Endothelial cell of umbilical vein (primary cell): ENCODE data around the gene SMCHD1. TPM values are rescaled to one million over a fixed set of nuclear protein-coding genes. Genes with fewer than 3 reads are reported as not detected.

Experiments used
- BruUV-seq: library from RNA; stranded (reverse); fragments of 400-500 nt; replicated peaks from 2 replicates; lab custom pipeline; 2021; lab: Mats Ljungman, UMichigan
- CTCF ChIA-PET: fragments of 300-600, 350-600 bp; sonication (Branson Sonifier 250); formaldehyde crosslinking; loops from one replicate; lab custom pipeline; 2021; ENCODE audit warnings: antibody characterized with exemption, inconsistent platforms; lab: Charles Lee
- POLR2A ChIA-PET: fragments of 300-600, 350-600 bp; sonication (Branson Sonifier 250); formaldehyde crosslinking; loops from one replicate; lab custom pipeline; 2021; ENCODE audit warnings: antibody characterized with exemption, inconsistent platforms; lab: Charles Lee
- DNase-seq: peaks from one replicate; pipeline ENCODE4 v3.0.0-alpha.2; 2011; ENCODE audit warnings: low read depth, low spot score
- FAIRE-seq: peaks from 2 replicates; lab custom pipeline; 2011; peaks lifted over from hg19 to GRCh38; lab: Jason Lieb, UNC
- H2AFZ ChIP-seq: 2 replicates; pipeline ENCODE4 v1.6.0; 2012; ENCODE audit warnings: low read depth, low read length, control low read depth, inconsistent platforms
- H3K27ac ChIP-seq: 2 replicates; pipeline ENCODE4 v1.5.1; 2011; ENCODE audit warnings: low read depth, mild to moderate bottlenecking, control low read depth, low read length, moderate library complexity; ENCODE audit not compliant: insufficient read depth
- H3K27me3 ChIP-seq, 2 experiments: 2 replicates each; pipeline versions ENCODE4 v1.6.0 to v1.6.1; 2011; ENCODE audit warnings: low read length in 2 of 2, mixed read lengths in 1 of 2; ENCODE audit not compliant: control insufficient read depth in 2 of 2, insufficient read depth in 2 of 2
- H3K36me3 ChIP-seq, 2 experiments: 2 replicates in 1 of 2; 3 replicates in 1 of 2; pipeline ENCODE4 v1.5.1; 2011; ENCODE audit warnings: low read length in 2 of 2, mild to moderate bottlenecking in 1 of 2, moderate library complexity in 1 of 2; ENCODE audit not compliant: control insufficient read depth in 2 of 2, insufficient read depth in 2 of 2; ENCODE audit errors: extremely low read depth in 1 of 2
- H3K4me1 ChIP-seq: 3 replicates; pipeline ENCODE4 v1.5.1; 2011; ENCODE audit warnings: mild to moderate bottlenecking, low read length; ENCODE audit not compliant: control insufficient read depth, insufficient read depth; ENCODE audit errors: extremely low read depth
- H3K4me2 ChIP-seq: 2 replicates; pipeline ENCODE4 v1.6.1; 2011; ENCODE audit warnings: low read length, control low read depth, mixed read lengths; ENCODE audit not compliant: insufficient read depth
- H3K4me3 ChIP-seq, 3 experiments: fragments of 200-600 bp in 1 of 3; sonication (generic), shearing (Covaris generic) in 1 of 3; replicated peaks in 1 of 3; 2 replicates each; pipeline ENCODE4 v1.5.1; 2011 to 2016; ENCODE audit warnings: control low read depth in 3 of 3, low read length in 3 of 3, mild to moderate bottlenecking in 2 of 3, inconsistent platforms in 1 of 3, low read depth in 1 of 3, moderate library complexity in 1 of 3; ENCODE audit not compliant: insufficient read depth in 1 of 3
- H3K79me2 ChIP-seq: 2 replicates; pipeline ENCODE4 v1.6.0; 2012; ENCODE audit warnings: low read length, inconsistent platforms; ENCODE audit not compliant: control insufficient read depth, insufficient read depth
- H3K9ac ChIP-seq: replicated peaks from 2 replicates; pipeline ENCODE3; 2011; ENCODE audit warnings: low read length, control low read depth; ENCODE audit not compliant: insufficient read depth; ENCODE audit errors: extremely low read depth
- H3K9me1 ChIP-seq: replicated peaks from 3 replicates; pipeline ENCODE4 v1.6.0; 2011; ENCODE audit warnings: mild to moderate bottlenecking, low read length; ENCODE audit not compliant: control insufficient read depth, insufficient read depth; ENCODE audit errors: extremely low read depth
- H3K9me3 ChIP-seq: replicated peaks from 2 replicates; pipeline ENCODE4 v1.5.1; 2012; ENCODE audit warnings: low read length, inconsistent platforms; ENCODE audit not compliant: control insufficient read depth, insufficient read depth
- H4K20me1 ChIP-seq: replicated peaks from 2 replicates; pipeline ENCODE3; 2011; ENCODE audit warnings: mild to moderate bottlenecking, low read length; ENCODE audit not compliant: control insufficient read depth, insufficient read depth; ENCODE audit errors: extremely low read depth
- EZH2 ChIP-seq: IDR thresholded peaks from 2 replicates; pipeline ENCODE4 v1.6.1; 2012; ENCODE audit warnings: borderline replicate concordance, low read depth, mild to moderate bottlenecking, moderate library complexity, low read length, inconsistent platforms; ENCODE audit not compliant: severe bottlenecking
- FOS ChIP-seq: IDR thresholded peaks from 2 replicates; pipeline ENCODE4 v1.6.1; 2011; ENCODE audit warnings: mild to moderate bottlenecking, low read length, moderate library complexity, borderline replicate concordance; ENCODE audit not compliant: insufficient read depth
- GATA2 ChIP-seq: IDR thresholded peaks from 2 replicates; pipeline ENCODE4 v1.7.0; 2011; ENCODE audit warnings: low read depth, mild to moderate bottlenecking, moderate library complexity, mixed read lengths, low read length; ENCODE audit not compliant: insufficient read length, insufficient read depth
- JUN ChIP-seq: IDR thresholded peaks from 2 replicates; pipeline ENCODE4 v1.6.1; 2011; ENCODE audit warnings: borderline replicate concordance, low read depth; ENCODE audit not compliant: insufficient read length, insufficient read depth
- MAX ChIP-seq: IDR thresholded peaks from 2 replicates; pipeline ENCODE4 v1.6.1; 2011; ENCODE audit not compliant: insufficient read depth, insufficient read length
- MYC ChIP-seq: IDR thresholded peaks from one replicate; pipeline ENCODE4 v1.6.1; 2011; ENCODE audit warnings: mild to moderate bottlenecking, low read depth, low read length
- POLR2A ChIP-seq: IDR thresholded peaks from 2 replicates; pipeline ENCODE4 v1.6.1; 2012; ENCODE audit warnings: low read depth, mild to moderate bottlenecking, control low read depth, low read length
- POLR2AphosphoS5 ChIP-seq: IDR thresholded peaks from 2 replicates; pipeline ENCODE4 v1.6.1; 2012; ENCODE audit warnings: low read depth, mild to moderate bottlenecking, control low read depth, low read length, moderate library complexity; ENCODE audit not compliant: insufficient read depth
- dilution Hi-C: fragments of 300-500 bp; cut with MboI; formaldehyde crosslinking; loops from one replicate; pipeline ENCODE4 v1.15.0; 2019; ENCODE audit warnings: low sequenced_read_pairs; ENCODE audit not compliant: extremely low pct_ligation_motif_present
- intact Hi-C: fragments of 100-400 bp; cut with micrococcal nuclease; formaldehyde crosslinking; loops from one replicate; pipeline ENCODE4 v1.10.0; 2022
- polyA plus RNA-seq, 4 experiments: library from polyadenylated mRNA; depleted of rRNA in 3 of 4; stranded (reverse) in 3 of 4; unstranded in 1 of 4; fragments of >200 nt; gene quantifications; 2 replicates each; pipeline versions ENCODE4 v1.2.1 to v1.2.3, GENCODE V29; 2011 to 2012; ENCODE audit warnings: missing spikeins in 1 of 4
- total RNA-seq: library from RNA; stranded (reverse); gene quantifications from 2 replicates; pipeline ENCODE4 v1.2.3, GENCODE V29; 2021
- TF ChIP-seq, protein P1 (sequence below), 2 donors: IDR thresholded peaks; 1 replicate in 1 of 2; 2 replicates in 1 of 2; pipeline ENCODE4 v1.5.1; 2011; ENCODE audit warnings: low read length in 2 of 2, mild to moderate bottlenecking in 2 of 2, moderate library complexity in 2 of 2, control low read depth in 1 of 2, inconsistent platforms in 1 of 2, low read depth in 1 of 2; ENCODE audit not compliant: insufficient read depth in 1 of 2; ENCODE audit errors: extremely low read depth in 1 of 2

SMCHD1 gene
- total and polyA plus RNA-seq, 2 donors (not counting 3 experiments of a cell fraction or from before 2014, with no cell fraction given): 7.4 to 39.9 TPM

- BruUV-seq: no TSS peak
- POLR2A ChIA-PET: no interaction called here
- Histone ChIP-seq H3K4me3 (no peak overlapping the region), H2AFZ (no peak overlapping the region), H3K27ac (no peak overlapping the region), H3K36me3 (no peaks in the 10 kb centered on the region), H3K4me1 (peaks cover 18% of the 10 kb centered on the region), H4K20me1 (no peaks in the 10 kb centered on the region), H3K79me2 (no peaks in the 10 kb centered on the region), H3K4me2 (no peak overlapping the region), H3K9me1 (no peaks in the 10 kb centered on the region), H3K27me3 (peaks cover 20 to 47% of the 10 kb centered on the region in 2 experiments), H3K9ac (no peak overlapping the region), H3K9me3 (no peaks in the 10 kb centered on the region)
- intact Hi-C loops: no loop called here
- TF ChIP-seq POLR2A: no peak
- TF ChIP-seq GATA2: no peak
- no peak for TF ChIP-seq FOS
- TF ChIP-seq, protein P1, sequence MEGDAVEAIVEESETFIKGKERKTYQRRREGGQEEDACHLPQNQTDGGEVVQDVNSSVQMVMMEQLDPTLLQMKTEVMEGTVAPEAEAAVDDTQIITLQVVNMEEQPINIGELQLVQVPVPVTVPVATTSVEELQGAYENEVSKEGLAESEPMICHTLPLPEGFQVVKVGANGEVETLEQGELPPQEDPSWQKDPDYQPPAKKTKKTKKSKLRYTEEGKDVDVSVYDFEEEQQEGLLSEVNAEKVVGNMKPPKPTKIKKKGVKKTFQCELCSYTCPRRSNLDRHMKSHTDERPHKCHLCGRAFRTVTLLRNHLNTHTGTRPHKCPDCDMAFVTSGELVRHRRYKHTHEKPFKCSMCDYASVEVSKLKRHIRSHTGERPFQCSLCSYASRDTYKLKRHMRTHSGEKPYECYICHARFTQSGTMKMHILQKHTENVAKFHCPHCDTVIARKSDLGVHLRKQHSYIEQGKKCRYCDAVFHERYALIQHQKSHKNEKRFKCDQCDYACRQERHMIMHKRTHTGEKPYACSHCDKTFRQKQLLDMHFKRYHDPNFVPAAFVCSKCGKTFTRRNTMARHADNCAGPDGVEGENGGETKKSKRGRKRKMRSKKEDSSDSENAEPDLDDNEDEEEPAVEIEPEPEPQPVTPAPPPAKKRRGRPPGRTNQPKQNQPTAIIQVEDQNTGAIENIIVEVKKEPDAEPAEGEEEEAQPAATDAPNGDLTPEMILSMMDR (IDR thresholded peaks at IDR 0.05; ENCODE audit: extremely low read depth in 1 of 2, insufficient read depth in 1 of 2, low read depth in 1 of 2, low read length in 2 of 2): no peak
- TF ChIP-seq JUN: no peak
- TF ChIP-seq POLR2AphosphoS5: no peak
- TF ChIP-seq MAX: no peak
- no peak for TF ChIP-seq EZH2
- TF ChIP-seq MYC: no peak
- dilution Hi-C loops: no loop called here
- FAIRE-seq: no peak
- CTCF ChIA-PET: no interaction called here
- DNase-seq: no peak
Observed at GRCh38 chr18:2843146-2843545, 187.6 kb downstream of the SMCHD1 start.
